Endothelial cell of umbilical vein (primary cell): ENCODE measurements around the gene SGPP1. TPM values are rescaled to one million over a fixed set of nuclear protein-coding genes. Genes with fewer than 3 reads are reported as not detected.

Experiments used
- BruUV-seq: library from RNA; stranded (reverse); fragments of 400-500 nt; replicated peaks from 2 replicates; lab custom pipeline; 2021; lab: Mats Ljungman, UMichigan
- CTCF ChIA-PET: fragments of 300-600, 350-600 bp; sonication (Branson Sonifier 250); formaldehyde crosslinking; loops from one replicate; lab custom pipeline; 2021; ENCODE audit warnings: antibody characterized with exemption, inconsistent platforms; lab: Charles Lee
- POLR2A ChIA-PET: fragments of 300-600, 350-600 bp; sonication (Branson Sonifier 250); formaldehyde crosslinking; loops from one replicate; lab custom pipeline; 2021; ENCODE audit warnings: antibody characterized with exemption, inconsistent platforms; lab: Charles Lee
- DNase-seq: peaks from one replicate; pipeline ENCODE4 v3.0.0-alpha.2; 2011; ENCODE audit warnings: low read depth, low spot score
- FAIRE-seq: peaks from 2 replicates; lab custom pipeline; 2011; peaks lifted over from hg19 to GRCh38; lab: Jason Lieb, UNC
- H2AFZ ChIP-seq: 2 replicates; pipeline ENCODE4 v1.6.0; 2012; ENCODE audit warnings: low read depth, low read length, control low read depth, inconsistent platforms
- H3K27ac ChIP-seq: 2 replicates; pipeline ENCODE4 v1.5.1; 2011; ENCODE audit warnings: low read depth, mild to moderate bottlenecking, control low read depth, low read length, moderate library complexity; ENCODE audit not compliant: insufficient read depth
- H3K27me3 ChIP-seq, 2 experiments: 2 replicates each; pipeline versions ENCODE4 v1.6.0 to v1.6.1; 2011; ENCODE audit warnings: low read length in 2 of 2, mixed read lengths in 1 of 2; ENCODE audit not compliant: control insufficient read depth in 2 of 2, insufficient read depth in 2 of 2
- H3K36me3 ChIP-seq, 2 experiments: 2 replicates in 1 of 2; 3 replicates in 1 of 2; pipeline ENCODE4 v1.5.1; 2011; ENCODE audit warnings: low read length in 2 of 2, mild to moderate bottlenecking in 1 of 2, moderate library complexity in 1 of 2; ENCODE audit not compliant: control insufficient read depth in 2 of 2, insufficient read depth in 2 of 2; ENCODE audit errors: extremely low read depth in 1 of 2
- H3K4me1 ChIP-seq: 3 replicates; pipeline ENCODE4 v1.5.1; 2011; ENCODE audit warnings: mild to moderate bottlenecking, low read length; ENCODE audit not compliant: control insufficient read depth, insufficient read depth; ENCODE audit errors: extremely low read depth
- H3K4me2 ChIP-seq: 2 replicates; pipeline ENCODE4 v1.6.1; 2011; ENCODE audit warnings: low read length, control low read depth, mixed read lengths; ENCODE audit not compliant: insufficient read depth
- H3K4me3 ChIP-seq, 3 experiments: fragments of 200-600 bp in 1 of 3; sonication (generic), shearing (Covaris generic) in 1 of 3; replicated peaks in 1 of 3; 2 replicates each; pipeline ENCODE4 v1.5.1; 2011 to 2016; ENCODE audit warnings: control low read depth in 3 of 3, low read length in 3 of 3, mild to moderate bottlenecking in 2 of 3, inconsistent platforms in 1 of 3, low read depth in 1 of 3, moderate library complexity in 1 of 3; ENCODE audit not compliant: insufficient read depth in 1 of 3
- H3K79me2 ChIP-seq: 2 replicates; pipeline ENCODE4 v1.6.0; 2012; ENCODE audit warnings: low read length, inconsistent platforms; ENCODE audit not compliant: control insufficient read depth, insufficient read depth
- H3K9ac ChIP-seq: replicated peaks from 2 replicates; pipeline ENCODE3; 2011; ENCODE audit warnings: low read length, control low read depth; ENCODE audit not compliant: insufficient read depth; ENCODE audit errors: extremely low read depth
- H3K9me1 ChIP-seq: replicated peaks from 3 replicates; pipeline ENCODE4 v1.6.0; 2011; ENCODE audit warnings: mild to moderate bottlenecking, low read length; ENCODE audit not compliant: control insufficient read depth, insufficient read depth; ENCODE audit errors: extremely low read depth
- H3K9me3 ChIP-seq: replicated peaks from 2 replicates; pipeline ENCODE4 v1.5.1; 2012; ENCODE audit warnings: low read length, inconsistent platforms; ENCODE audit not compliant: control insufficient read depth, insufficient read depth
- H4K20me1 ChIP-seq: replicated peaks from 2 replicates; pipeline ENCODE3; 2011; ENCODE audit warnings: mild to moderate bottlenecking, low read length; ENCODE audit not compliant: control insufficient read depth, insufficient read depth; ENCODE audit errors: extremely low read depth
- EZH2 ChIP-seq: IDR thresholded peaks from 2 replicates; pipeline ENCODE4 v1.6.1; 2012; ENCODE audit warnings: borderline replicate concordance, low read depth, mild to moderate bottlenecking, moderate library complexity, low read length, inconsistent platforms; ENCODE audit not compliant: severe bottlenecking
- GATA2 ChIP-seq: IDR thresholded peaks from 2 replicates; pipeline ENCODE4 v1.7.0; 2011; ENCODE audit warnings: low read depth, mild to moderate bottlenecking, moderate library complexity, mixed read lengths, low read length; ENCODE audit not compliant: insufficient read length, insufficient read depth
- MYC ChIP-seq: IDR thresholded peaks from one replicate; pipeline ENCODE4 v1.6.1; 2011; ENCODE audit warnings: mild to moderate bottlenecking, low read depth, low read length
- POLR2A ChIP-seq: IDR thresholded peaks from 2 replicates; pipeline ENCODE4 v1.6.1; 2012; ENCODE audit warnings: low read depth, mild to moderate bottlenecking, control low read depth, low read length
- dilution Hi-C: fragments of 300-500 bp; cut with MboI; formaldehyde crosslinking; loops from one replicate; pipeline ENCODE4 v1.15.0; 2019; ENCODE audit warnings: low sequenced_read_pairs; ENCODE audit not compliant: extremely low pct_ligation_motif_present
- intact Hi-C: fragments of 100-400 bp; cut with micrococcal nuclease; formaldehyde crosslinking; loops from one replicate; pipeline ENCODE4 v1.10.0; 2022
- polyA plus RNA-seq, 4 experiments: library from polyadenylated mRNA; depleted of rRNA in 3 of 4; stranded (reverse) in 3 of 4; unstranded in 1 of 4; fragments of >200 nt; gene quantifications; 2 replicates each; pipeline versions ENCODE4 v1.2.1 to v1.2.3, GENCODE V29; 2011 to 2012; ENCODE audit warnings: missing spikeins in 1 of 4
- total RNA-seq: library from RNA; stranded (reverse); gene quantifications from 2 replicates; pipeline ENCODE4 v1.2.3, GENCODE V29; 2021
- TF ChIP-seq, protein P1 (sequence below), 2 donors: IDR thresholded peaks; 1 replicate in 1 of 2; 2 replicates in 1 of 2; pipeline ENCODE4 v1.5.1; 2011; ENCODE audit warnings: low read length in 2 of 2, mild to moderate bottlenecking in 2 of 2, moderate library complexity in 2 of 2, control low read depth in 1 of 2, inconsistent platforms in 1 of 2, low read depth in 1 of 2; ENCODE audit not compliant: insufficient read depth in 1 of 2; ENCODE audit errors: extremely low read depth in 1 of 2
- TF ChIP-seq, protein P2 (sequence below): IDR thresholded peaks from 2 replicates; pipeline ENCODE4 v1.6.1; 2011; ENCODE audit not compliant: insufficient read depth, insufficient read length

The SGPP1 gene
- total and polyA plus RNA-seq, 2 donors (not counting 3 experiments of a cell fraction or from before 2014, with no cell fraction given) = 6.2 to 7.9 TPM

DNA sequence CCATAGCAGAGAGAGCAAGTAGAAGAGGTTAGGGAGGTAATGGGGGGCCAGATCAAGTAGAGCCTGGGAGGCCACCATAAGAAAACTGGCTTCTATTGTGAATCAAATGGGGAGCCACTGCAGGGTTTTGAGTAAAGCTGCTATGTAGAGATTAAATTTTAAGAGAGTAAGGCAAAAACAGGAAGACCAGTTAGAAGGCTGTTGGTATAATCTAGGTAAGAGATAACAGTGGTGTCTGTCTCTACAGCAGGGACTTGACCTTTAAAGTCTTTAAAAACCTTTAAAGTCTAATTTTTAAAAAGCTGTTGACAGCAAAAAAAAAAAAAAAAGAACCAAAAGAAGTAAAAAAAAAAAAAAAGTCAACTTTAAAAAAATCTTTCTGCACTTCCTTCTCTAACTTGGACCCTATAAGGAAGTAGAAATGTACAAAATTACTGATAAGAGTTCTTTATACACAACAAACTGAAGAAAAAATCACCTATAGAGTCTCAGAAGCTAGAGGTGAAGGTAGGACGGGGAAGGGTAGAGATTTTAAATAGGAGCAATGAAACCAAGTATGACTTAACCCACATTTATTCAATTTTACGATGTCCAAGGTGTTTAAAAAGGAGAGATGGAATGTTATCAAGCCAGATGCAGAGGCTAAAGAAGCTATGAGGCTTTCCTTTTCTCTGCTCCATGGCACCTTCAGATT lies 26.1 kb downstream of the SGPP1 start:
- no peaks in the 10 kb centered on the region for H4K20me1 ChIP-seq
- no peak for FAIRE-seq
- POLR2A ChIA-PET = no interaction called here
- no peak overlapping the region for H2AFZ ChIP-seq
- intact Hi-C loops (no loop called here), dilution Hi-C loops (no loop called here)
- no peak overlapping the region for H3K27ac ChIP-seq
- DNase-seq = no peak
- no peak overlapping the region for H3K4me3 ChIP-seq
- H3K4me1 ChIP-seq = no peaks in the 10 kb centered on the region
- no peak for TF ChIP-seq POLR2A
- no peak overlapping the region for H3K4me2 ChIP-seq
- peaks cover 2% of the 10 kb centered on the region for H3K79me2 ChIP-seq
- H3K36me3 ChIP-seq = no peaks in the 10 kb centered on the region
- no peaks in the 10 kb centered on the region for H3K9me3 ChIP-seq
- no peaks in the 10 kb centered on the region for H3K27me3 ChIP-seq
- H3K9me1 ChIP-seq = no peaks in the 10 kb centered on the region
- no TSS peak for BruUV-seq
- no peak overlapping the region for H3K9ac ChIP-seq
- CTCF ChIA-PET = no interaction called here

DNA sequence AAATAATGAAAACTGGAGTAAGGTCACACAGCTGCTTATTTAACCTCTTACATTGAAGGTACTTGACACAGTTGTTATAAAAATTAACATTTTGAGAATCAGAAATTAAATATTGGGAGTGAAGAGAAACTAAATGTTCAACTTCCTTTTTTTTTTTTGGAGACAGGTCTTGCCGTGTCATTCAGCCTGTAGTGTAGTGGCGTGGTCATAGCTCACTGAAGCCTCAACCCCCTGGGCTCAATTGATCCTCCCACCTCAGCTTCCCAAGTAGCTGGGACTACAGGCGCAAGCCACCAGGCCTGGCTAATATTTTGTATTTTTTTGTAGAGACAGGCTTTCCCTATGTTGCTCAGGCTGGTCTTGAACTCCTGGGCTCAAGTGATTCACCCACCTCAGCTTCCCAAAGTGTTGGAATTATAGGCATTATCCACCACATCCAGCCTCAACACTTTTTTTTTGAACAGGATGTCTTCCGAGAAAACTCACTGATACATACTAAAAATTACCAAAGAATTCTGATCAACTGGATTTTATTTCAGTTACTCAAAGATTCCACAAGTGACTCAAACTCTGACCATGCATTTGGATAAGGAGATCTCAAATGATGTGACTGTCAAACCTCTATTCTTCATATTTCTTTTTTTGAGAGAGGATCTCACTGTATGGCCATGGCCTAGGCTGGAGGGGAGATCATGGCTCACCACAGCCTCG lies 35.4 kb downstream of the SGPP1 start:
- H3K79me2 ChIP-seq = no peaks in the 10 kb centered on the region
- no peaks in the 10 kb centered on the region for H3K4me1 ChIP-seq
- no peaks in the 10 kb centered on the region for H3K9me3 ChIP-seq
- intact Hi-C loops (no loop called here), dilution Hi-C loops (no loop called here)
- H3K27ac ChIP-seq = no peak overlapping the region
- no peak overlapping the region for H3K9ac ChIP-seq
- no peak for FAIRE-seq
- CTCF ChIA-PET = interaction anchor here (1.5 kb wide), 1 partner anchor 21 kb away, joined by 4 read pairs; no protein-coding TSS in a partner anchor
- H3K4me3 ChIP-seq = no peak overlapping the region
- no peaks in the 10 kb centered on the region for H3K9me1 ChIP-seq
- H2AFZ ChIP-seq = no peak overlapping the region
- no peak overlapping the region for H3K4me2 ChIP-seq
- DNase-seq = no peak
- no peaks in the 10 kb centered on the region for H3K36me3 ChIP-seq
- POLR2A ChIA-PET = no interaction called here
- no peaks in the 10 kb centered on the region for H4K20me1 ChIP-seq
- no peaks in the 10 kb centered on the region for H3K27me3 ChIP-seq
- no peak for TF ChIP-seq POLR2A
- TF ChIP-seq GATA2 = no peak
- TF ChIP-seq EZH2 = no peak
- TF ChIP-seq, protein P1, sequence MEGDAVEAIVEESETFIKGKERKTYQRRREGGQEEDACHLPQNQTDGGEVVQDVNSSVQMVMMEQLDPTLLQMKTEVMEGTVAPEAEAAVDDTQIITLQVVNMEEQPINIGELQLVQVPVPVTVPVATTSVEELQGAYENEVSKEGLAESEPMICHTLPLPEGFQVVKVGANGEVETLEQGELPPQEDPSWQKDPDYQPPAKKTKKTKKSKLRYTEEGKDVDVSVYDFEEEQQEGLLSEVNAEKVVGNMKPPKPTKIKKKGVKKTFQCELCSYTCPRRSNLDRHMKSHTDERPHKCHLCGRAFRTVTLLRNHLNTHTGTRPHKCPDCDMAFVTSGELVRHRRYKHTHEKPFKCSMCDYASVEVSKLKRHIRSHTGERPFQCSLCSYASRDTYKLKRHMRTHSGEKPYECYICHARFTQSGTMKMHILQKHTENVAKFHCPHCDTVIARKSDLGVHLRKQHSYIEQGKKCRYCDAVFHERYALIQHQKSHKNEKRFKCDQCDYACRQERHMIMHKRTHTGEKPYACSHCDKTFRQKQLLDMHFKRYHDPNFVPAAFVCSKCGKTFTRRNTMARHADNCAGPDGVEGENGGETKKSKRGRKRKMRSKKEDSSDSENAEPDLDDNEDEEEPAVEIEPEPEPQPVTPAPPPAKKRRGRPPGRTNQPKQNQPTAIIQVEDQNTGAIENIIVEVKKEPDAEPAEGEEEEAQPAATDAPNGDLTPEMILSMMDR (IDR thresholded peaks at IDR 0.05; ENCODE audit: extremely low read depth in 1 of 2, insufficient read depth in 1 of 2, low read depth in 1 of 2, low read length in 2 of 2) = no peak
- TF ChIP-seq, protein P2, sequence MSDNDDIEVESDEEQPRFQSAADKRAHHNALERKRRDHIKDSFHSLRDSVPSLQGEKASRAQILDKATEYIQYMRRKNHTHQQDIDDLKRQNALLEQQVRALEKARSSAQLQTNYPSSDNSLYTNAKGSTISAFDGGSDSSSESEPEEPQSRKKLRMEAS = no peak
- no peak for TF ChIP-seq MYC
- BruUV-seq = no TSS peak
